BLaER1 treated with 17β-estradiol and CSF1 and Interleukin-3, amounts not matched to agents 10 nM and 100 nM (cell line): ENCODE data around the gene AGR2.

Experiments
- H3K27ac ChIP-seq, 11 experiments: shearing (Covaris generic); formaldehyde crosslinking; 2 replicates each; pipeline ENCODE4 v1.8.1; 2022
- H3K27me3 ChIP-seq, 11 experiments: shearing (Covaris generic); formaldehyde crosslinking; 2 replicates each; pipeline ENCODE4 v1.8.1; 2022
- H3K36me3 ChIP-seq, 11 experiments: shearing (Covaris generic); formaldehyde crosslinking; 2 replicates each; pipeline ENCODE4 v1.8.1; 2022
- H3K4me1 ChIP-seq, 10 experiments: shearing (Covaris generic); formaldehyde crosslinking; 2 replicates each; pipeline ENCODE4 v1.8.1; 2022
- H3K4me2 ChIP-seq, 11 experiments: shearing (Covaris generic); formaldehyde crosslinking; 2 replicates each; pipeline ENCODE4 v1.8.1; 2022
- H3K4me3 ChIP-seq, 10 experiments: shearing (Covaris generic); formaldehyde crosslinking; 2 replicates each; pipeline ENCODE4 v1.8.1; 2022
- H3K9ac ChIP-seq, 11 experiments: shearing (Covaris generic); formaldehyde crosslinking; 2 replicates each; pipeline ENCODE4 v1.8.1; 2022
- H3K9me3 ChIP-seq, 11 experiments: shearing (Covaris generic); formaldehyde crosslinking; replicated peaks in 1 of 11; 2 replicates each; pipeline ENCODE4 v1.8.1; 2022
- H4K20me1 ChIP-seq, 11 experiments: shearing (Covaris generic); formaldehyde crosslinking; 2 replicates each; pipeline ENCODE4 v1.8.1; 2022
- Cebpa-rat ChIP-seq, 11 experiments: shearing (Covaris generic); IDR thresholded peaks; 2 replicates each; pipeline ENCODE4 v1.8.1; 2022

Gene AGR2

DNA sequence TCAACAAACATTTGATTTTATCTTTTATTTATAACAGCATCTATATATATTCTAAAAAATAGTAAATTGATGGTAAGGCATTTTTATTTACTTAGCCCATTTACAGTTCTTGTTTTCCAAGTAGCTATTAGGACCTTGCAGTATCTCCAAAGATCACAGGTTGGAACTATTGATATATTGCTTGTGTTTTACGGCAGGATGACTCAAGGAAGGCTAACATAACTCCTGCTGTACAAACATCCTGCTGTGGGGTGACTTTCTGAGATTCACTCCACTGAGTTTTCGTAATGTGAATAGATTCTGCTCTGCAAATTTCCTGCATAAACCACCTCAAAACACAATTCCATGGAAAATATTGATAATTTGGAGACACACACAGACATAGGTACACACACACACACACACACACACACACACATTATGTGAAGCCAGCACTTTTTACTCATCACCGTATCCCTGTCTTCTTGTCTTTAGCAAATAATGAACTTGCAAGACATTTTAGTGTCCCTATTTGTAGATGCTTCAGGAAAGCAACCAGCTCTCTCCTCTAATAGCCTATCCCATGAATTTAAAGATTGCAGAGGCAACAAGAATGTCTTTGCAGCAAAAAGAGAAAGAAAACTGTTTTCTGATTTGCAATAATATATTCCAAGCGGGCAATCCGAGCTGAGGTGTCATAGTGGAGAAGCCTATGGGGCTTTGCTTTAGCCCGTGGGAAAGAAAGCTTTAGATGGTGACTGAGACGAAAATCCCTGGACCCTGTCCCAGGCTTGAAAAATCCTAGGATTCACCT lies 722 bp downstream of the AGR2 start:
- H3K36me3 ChIP-seq, result no peaks in the 10 kb centered on the region
- H3K4me3 ChIP-seq, result no peak overlapping the region
- H4K20me1 ChIP-seq, result no peaks in the 10 kb centered on the region
- H3K27me3 ChIP-seq, result no peaks in the 10 kb centered on the region
- H3K27ac ChIP-seq, result no peak overlapping the region
- TF ChIP-seq Cebpa-rat (IDR thresholded peaks at IDR 0.05), result no peak
- H3K4me1 ChIP-seq, result no peaks in the 10 kb centered on the region
- H3K9me3 ChIP-seq, result no peaks in the 10 kb centered on the region
- H3K9ac ChIP-seq, result no peak overlapping the region
- no peak overlapping the region for H3K4me2 ChIP-seq

DNA sequence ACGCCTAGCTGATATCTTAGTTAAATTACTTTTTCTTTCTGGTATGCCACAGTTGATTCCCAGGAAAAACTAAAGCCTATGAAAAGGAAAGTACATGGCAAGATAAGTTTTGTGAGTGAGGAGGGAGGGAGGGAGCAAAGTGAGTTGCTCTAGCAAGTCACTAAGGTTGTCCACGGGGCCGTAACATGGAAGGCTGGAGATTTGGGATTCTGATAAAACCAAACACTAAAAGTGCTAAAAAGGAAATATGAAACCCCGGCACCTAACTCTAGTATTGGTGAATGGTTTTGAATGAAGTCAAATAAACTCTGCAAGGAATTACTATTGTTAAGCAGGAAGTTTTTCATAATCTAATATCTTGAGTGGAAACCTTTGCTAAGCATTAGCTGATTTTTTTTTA lies 1.7 kb downstream of the AGR2 start:
- no peak for TF ChIP-seq Cebpa-rat (IDR thresholded peaks at IDR 0.05)
- Histone ChIP-seq H3K27me3 (no peaks in the 10 kb centered on the region), H3K27ac (no peak overlapping the region), H3K9ac (no peak overlapping the region), H3K4me2 (no peak overlapping the region), H3K36me3 (no peaks in the 10 kb centered on the region), H3K4me3 (no peak overlapping the region), H4K20me1 (no peaks in the 10 kb centered on the region), H3K4me1 (no peaks in the 10 kb centered on the region), H3K9me3 (no peaks in the 10 kb centered on the region)

DNA sequence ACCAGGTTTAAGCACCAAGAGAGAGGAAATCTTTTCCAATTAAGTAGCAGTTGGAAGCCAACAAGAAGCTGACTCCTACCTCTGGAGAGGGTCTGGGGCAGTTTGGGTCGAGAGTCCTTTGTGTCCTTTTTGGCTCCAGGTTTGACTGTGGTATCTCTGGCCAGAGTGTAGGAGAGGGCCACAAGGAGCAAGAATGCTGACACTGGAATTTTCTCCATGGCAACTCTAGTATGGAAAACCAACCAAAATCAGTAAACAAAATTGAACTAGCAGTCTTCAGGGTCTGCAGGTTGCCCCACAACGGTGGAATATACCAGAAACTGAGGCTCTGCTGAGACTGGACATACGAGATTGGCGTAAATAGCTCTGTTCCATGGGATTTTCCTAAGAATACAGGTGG lies 3.2 kb downstream of the AGR2 start:
- no peak overlapping the region for H3K9ac ChIP-seq
- no peaks in the 10 kb centered on the region for H4K20me1 ChIP-seq
- no peak overlapping the region for H3K4me2 ChIP-seq
- H3K36me3 ChIP-seq, result no peaks in the 10 kb centered on the region
- H3K9me3 ChIP-seq, result no peaks in the 10 kb centered on the region
- no peak for TF ChIP-seq Cebpa-rat (IDR thresholded peaks at IDR 0.05)
- H3K27me3 ChIP-seq, result no peaks in the 10 kb centered on the region
- H3K27ac ChIP-seq, result no peak overlapping the region
- H3K4me1 ChIP-seq, result no peaks in the 10 kb centered on the region
- H3K4me3 ChIP-seq, result no peak overlapping the region

DNA sequence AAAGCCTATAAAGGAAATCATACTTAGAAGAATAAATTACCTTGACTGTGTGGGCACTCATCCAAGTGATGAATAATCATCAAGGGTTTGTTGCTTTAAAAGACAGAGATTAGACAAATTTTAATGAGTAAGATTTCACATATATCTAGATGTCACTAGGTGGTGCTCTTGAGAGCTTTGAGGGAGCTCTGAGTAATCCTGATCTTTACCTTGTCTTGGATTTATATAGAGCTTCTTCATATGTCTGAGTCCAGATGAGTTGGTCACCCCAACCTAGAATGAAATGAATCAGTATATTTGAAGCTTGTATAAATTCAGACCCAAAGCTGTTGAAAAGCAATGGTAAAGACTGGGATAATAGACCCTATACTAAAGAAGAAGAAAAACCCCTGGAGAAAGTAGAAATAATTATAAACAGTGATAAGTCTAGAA lies 3.7 kb downstream of the AGR2 start:
- Histone ChIP-seq H3K27me3 (no peaks in the 10 kb centered on the region), H3K9me3 (no peaks in the 10 kb centered on the region), H3K4me2 (no peak overlapping the region), H3K4me1 (no peaks in the 10 kb centered on the region), H3K36me3 (no peaks in the 10 kb centered on the region), H3K4me3 (no peak overlapping the region), H3K27ac (no peak overlapping the region), H3K9ac (no peak overlapping the region), H4K20me1 (no peaks in the 10 kb centered on the region)
- no peak for TF ChIP-seq Cebpa-rat (IDR thresholded peaks at IDR 0.05)

DNA sequence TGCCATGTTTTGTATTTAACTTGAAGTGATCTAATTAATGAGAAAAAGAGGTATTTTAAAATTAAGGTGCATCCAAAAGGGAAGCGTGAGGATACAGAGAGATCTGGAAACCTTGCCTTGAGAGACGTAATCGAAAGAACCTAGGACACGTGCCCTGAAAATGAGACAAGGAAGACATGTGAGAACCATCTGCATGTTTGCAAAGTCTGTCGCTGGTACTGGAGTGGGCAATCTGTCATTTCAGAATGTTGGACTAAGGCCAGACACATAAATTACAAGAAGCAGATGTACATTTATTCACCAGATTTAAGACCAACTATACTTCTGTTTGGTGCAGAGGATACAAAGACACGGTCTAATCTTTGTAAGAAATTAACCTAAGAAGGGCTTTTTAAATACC lies 9.2 kb downstream of the AGR2 start:
- Histone ChIP-seq H3K9ac (no peak overlapping the region), H3K36me3 (no peaks in the 10 kb centered on the region)
- TF ChIP-seq Cebpa-rat (IDR thresholded peaks at IDR 0.05), result no peak

DNA sequence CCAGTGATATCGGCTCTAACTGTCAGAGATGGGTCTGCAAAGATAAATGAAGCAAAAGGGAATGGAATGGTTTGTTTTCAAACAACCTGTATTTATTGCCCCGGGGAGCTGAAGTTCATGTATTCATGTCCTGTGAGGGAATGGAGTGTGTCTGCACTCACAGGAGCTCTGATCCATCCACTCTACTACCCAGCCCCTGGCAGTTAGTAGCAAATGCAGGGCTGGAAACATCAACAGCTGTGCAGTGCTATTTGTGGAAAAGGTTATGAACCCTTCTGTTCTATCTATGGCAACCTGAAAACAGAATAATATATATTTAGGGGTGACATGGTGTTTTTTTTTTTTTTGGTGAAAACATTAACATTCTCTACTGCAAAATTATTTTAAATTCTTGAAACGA lies 9.8 kb downstream of the AGR2 start:
- Histone ChIP-seq H3K9ac (no peak overlapping the region), H3K4me2 (peak overlapping the region in 3 of 11 experiments; percentile 7 to 41 (median 21); a peak in 5 of 22 replicates), H3K27ac (no peak overlapping the region), H3K36me3 (no peaks in the 10 kb centered on the region), H3K27me3 (no peaks in the 10 kb centered on the region), H4K20me1 (no peaks in the 10 kb centered on the region), H3K4me3 (no peak overlapping the region), H3K4me1 (peaks cover 0 to 6% (median 0%) of the 10 kb centered on the region in 10 experiments; a peak in 6 of 20 replicates), H3K9me3 (no peaks in the 10 kb centered on the region)
- TF ChIP-seq Cebpa-rat (IDR thresholded peaks at IDR 0.05), result no peak

More for the DNA sequence above, 9.2 kb downstream of the AGR2 start:
- no peaks in the 10 kb centered on the region for H3K9me3 ChIP-seq
- no peaks in the 10 kb centered on the region for H3K27me3 ChIP-seq
- no peak overlapping the region for H3K4me2 ChIP-seq
- peaks cover 0 to 6% (median 0%) of the 10 kb centered on the region in 10 experiments; a peak in 6 of 20 replicates for H3K4me1 ChIP-seq
- no peak overlapping the region for H3K4me3 ChIP-seq
- no peak overlapping the region for H3K27ac ChIP-seq
- H4K20me1 ChIP-seq, result no peaks in the 10 kb centered on the region

DNA sequence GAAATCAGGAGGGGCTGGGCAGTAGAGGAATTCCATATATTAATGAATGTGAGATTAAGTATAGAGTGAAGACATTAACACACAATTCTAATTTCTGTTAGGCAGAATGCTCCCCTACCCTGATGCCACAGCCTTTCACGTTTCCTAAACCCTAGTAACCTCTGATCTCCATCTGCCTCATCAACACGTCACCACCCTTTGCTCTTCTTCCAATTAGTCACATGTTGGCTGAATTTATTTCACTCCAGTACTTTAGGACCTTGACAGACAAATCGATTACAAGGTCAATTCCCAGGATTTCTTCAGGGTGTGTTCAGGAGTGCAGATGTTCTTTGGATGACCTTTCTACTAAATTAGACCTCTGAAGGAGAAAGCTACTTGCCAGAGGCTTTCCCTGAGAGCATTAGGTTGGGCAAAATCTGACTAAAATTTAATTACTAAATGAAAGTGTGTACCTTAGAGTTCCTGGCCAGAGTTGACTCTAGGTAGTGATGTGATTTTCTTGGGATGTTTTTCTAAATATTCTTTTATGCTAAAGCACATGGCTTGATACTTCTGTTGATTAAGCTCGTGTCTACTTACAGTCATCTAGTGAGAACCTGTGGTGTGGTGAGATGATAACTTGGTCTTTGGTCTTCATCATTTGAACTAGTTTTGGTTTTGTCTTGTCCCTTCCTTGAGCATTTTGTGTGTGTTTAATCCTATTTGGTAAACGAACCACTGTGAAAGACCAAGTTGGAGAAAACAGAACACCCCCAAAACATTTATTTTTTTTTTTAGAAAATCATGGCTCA lies 12.7 kb downstream of the AGR2 start:
- Histone ChIP-seq H3K36me3 (peaks cover 0 to 11% (median 7%) of the 10 kb centered on the region in 11 experiments; a peak in 4 of 22 replicates), H3K4me2 (no peak overlapping the region), H3K4me3 (no peak overlapping the region), H3K4me1 (peaks cover 0 to 6% (median 0%) of the 10 kb centered on the region in 10 experiments; a peak in 6 of 20 replicates), H3K27ac (no peak overlapping the region), H3K27me3 (no peaks in the 10 kb centered on the region), H3K9ac (no peak overlapping the region), H3K9me3 (peaks cover 0 to 9% (median 0%) of the 10 kb centered on the region in 11 experiments; a peak in 1 of 22 replicates), H4K20me1 (no peaks in the 10 kb centered on the region)
- no peak for TF ChIP-seq Cebpa-rat (IDR thresholded peaks at IDR 0.05)

DNA sequence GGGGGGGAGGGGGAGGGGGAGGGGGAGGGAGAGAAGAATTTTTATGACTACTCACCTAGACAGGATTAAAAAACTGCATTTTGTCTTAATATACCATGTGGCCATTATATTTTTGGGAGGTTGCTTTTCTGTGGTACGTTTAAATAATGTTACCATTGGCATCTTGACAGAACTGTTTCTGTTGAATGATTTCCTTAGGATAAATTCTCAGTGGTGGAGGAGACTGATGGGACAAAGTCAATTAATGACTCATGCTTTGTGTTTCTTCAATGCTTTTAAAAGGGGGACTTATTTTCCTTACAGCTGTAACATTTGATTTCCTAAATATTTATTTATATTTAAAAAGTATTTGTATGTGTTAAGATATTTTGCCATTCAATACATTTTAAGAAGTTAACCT lies 13.7 kb downstream of the AGR2 start:
- Histone ChIP-seq H3K4me1 (peaks cover 0 to 6% (median 0%) of the 10 kb centered on the region in 10 experiments; a peak in 6 of 20 replicates), H3K9me3 (peaks cover 0 to 9% (median 0%) of the 10 kb centered on the region in 11 experiments; a peak in 1 of 22 replicates), H3K27ac (no peak overlapping the region), H4K20me1 (no peaks in the 10 kb centered on the region), H3K4me3 (no peak overlapping the region), H3K9ac (no peak overlapping the region), H3K36me3 (peaks cover 0 to 11% (median 7%) of the 10 kb centered on the region in 11 experiments; a peak in 4 of 22 replicates), H3K4me2 (no peak overlapping the region), H3K27me3 (no peaks in the 10 kb centered on the region)
- no peak for TF ChIP-seq Cebpa-rat (IDR thresholded peaks at IDR 0.05)

DNA sequence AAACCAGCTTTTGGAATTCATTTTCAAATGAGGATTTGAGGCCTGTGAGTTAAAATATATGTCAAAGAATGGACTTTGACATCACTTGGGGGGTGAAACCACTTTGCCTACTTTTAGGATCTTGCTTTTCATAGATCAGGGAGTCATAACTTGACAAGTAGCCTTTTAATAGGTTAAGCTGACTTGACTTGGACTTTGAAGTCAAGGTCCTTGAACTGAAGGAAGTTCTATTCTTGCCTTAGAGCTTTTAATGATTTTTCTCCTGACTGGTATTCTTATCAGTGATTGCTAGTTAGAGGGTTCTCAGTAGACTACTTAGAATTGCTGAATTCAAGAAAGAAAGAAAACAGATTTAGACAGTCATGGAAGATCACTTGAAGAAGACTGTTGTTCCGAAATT lies 17.7 kb downstream of the AGR2 start:
- Histone ChIP-seq H3K4me3 (no peak overlapping the region), H3K27ac (no peak overlapping the region), H3K9me3 (peaks cover 0 to 9% (median 0%) of the 10 kb centered on the region in 11 experiments; a peak in 1 of 22 replicates), H3K36me3 (peaks cover 0 to 31% (median 14%) of the 10 kb centered on the region in 11 experiments; a peak in 12 of 22 replicates), H3K27me3 (no peaks in the 10 kb centered on the region), H4K20me1 (no peaks in the 10 kb centered on the region), H3K4me1 (peaks cover 0 to 6% (median 0%) of the 10 kb centered on the region in 10 experiments; a peak in 1 of 20 replicates), H3K4me2 (no peak overlapping the region), H3K9ac (no peak overlapping the region)
- TF ChIP-seq Cebpa-rat (IDR thresholded peaks at IDR 0.05), result no peak
